CD4-positive, alpha-beta T cell treated with Interleukin-10 for 1 hour (primary cell): ENCODE measurements around the gene TAC3.
"Not testable (repeated sequence)": the region's sequence is repeated elsewhere in the genome, so short reads cannot be mapped to it uniquely, and the experiment has no call there.

ENCODE experiments used
- DNase-seq: peaks from one replicate; pipeline ENCODE4 v3.0.0-alpha.2; 2020

TAC3 gene

GRCh38 chr12:56980941-56981530 is 35.3 kb downstream of the TAC3 start:
- DNase-seq, result no peak

DNA sequence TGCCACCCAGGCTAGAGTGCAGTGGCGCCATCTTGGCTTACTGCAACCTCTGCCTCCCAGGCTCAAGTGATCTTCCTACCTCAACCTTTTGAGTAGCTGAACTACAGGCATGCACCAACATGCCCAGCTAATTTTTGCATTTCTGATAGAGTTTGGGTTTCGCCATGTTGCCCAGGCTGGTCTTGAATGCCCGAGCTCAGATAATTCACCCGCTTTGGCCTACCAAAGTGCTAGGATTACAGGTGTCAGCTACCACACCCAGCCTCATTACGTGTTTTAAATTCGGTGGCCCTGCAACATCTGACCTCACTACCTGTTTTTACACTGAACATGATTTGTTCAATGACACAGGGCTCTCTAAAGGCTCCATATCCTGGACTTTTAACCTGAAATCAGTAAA is 36.1 kb downstream of the TAC3 start:
- DNase-seq, result no peak

DNA sequence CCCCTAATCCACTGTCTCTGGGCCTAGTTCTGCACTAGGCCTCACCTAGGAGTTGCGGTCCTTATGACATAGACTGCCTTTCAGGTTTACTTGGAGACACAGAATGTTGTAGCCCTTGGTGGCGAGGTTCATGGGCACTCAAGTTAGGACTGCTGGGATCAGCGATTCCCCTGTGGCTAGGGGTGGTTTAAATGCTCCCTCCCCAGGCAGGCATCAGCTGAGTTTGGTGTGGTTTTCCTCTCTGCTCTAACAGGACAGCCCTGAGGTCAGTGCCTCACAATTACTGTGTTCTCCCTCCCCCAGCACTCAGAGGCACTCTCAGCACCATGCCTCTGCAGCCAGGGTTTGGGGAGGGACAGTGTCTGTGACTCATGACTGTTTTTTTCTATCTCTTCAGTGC is 36.7 kb downstream of the TAC3 start:
- DNase-seq, result no peak

DNA sequence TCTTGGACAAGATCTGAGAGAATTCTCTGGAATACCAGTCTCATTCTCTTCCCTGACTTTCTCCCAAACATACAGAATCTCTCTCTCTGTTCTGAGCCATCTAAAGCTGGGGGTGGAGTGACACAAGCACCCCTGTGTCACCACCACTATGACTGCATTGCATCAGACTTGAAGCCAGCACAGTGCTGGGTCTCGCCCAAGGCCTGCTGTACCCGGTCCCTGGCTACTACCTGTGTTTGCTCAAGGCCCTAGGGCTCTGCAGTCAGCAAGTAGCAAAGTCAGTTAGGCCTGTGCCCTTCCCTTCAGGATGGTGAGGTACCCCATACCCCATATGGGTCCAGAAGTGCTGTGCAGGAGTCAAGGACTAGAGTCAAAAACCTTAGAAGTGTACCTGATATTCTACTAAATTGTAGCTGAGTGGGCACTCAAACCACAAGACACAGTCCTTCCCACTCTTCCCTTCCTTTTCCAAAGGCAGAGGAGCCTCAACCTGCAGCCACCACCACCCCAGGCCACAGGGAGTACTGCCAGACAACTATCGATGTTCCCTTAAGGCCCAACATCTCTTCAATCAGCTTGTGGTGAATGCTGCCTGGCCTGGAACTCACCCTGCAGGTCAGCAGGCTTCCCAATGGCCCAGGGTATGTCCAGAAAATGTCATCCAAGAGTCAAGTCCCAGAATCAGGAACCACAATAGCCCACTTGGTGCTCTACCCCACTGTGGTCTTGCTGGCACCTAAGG is 37.8 kb downstream of the TAC3 start:
- no peak for DNase-seq

- DNase-seq, result not testable (repeated sequence)
Measured at GRCh38 chr12:56977361-56977760, 39.0 kb downstream of the TAC3 start.

- DNase-seq, result not testable (repeated sequence)
Measured at GRCh38 chr12:56974224-56974623, 42.1 kb downstream of the TAC3 start.

DNA sequence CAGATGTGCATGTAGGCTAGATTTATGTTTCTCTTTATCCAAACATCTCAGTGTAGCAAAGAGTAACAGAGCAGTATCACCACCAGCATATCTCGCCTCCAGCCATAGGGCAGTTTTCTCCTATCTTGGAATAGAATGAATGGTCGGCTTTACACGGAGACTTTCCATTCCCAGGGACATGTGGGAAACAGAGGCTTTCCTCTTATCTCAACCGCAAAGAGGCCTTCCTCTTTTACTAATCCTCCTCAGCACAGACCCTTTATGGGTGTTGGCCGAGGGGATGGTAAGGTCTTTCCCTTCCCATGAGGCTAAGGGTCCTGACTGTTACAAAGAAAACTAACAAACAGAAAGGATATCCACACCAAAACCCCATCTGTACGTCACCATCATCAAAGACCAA is 47.4 kb downstream of the TAC3 start:
- not testable (repeated sequence) for DNase-seq

DNA sequence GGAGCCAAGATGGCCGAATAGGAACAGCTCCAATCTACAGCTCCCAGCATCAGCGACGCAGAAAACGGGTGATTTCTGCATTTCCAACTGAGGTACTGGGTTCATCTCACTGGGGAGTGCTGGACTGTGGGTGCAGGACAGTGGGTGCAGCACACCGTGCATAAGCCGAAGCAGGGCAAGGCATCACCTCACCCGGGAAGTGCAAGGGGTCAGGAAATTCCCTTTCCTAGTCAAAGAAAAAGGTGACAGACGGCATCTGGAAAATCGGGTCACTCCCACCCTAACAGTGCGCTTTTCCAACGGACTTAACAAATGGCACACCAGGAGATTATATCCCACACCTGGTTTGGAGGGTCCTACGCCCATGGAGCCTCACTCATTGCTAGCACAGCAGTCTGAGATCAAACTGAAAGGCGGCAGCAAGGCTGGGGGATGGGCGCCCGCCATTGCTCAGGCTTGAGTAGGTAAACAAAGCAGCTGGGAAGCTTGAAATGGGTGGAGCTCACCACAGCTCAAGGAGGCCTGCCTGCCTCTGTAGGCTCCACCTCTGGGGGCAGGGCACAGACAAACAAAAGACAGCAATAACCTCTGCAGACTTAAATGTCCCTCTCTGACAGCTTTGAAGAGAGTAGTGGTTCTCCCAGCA is 50.2 kb downstream of the TAC3 start:
- DNase-seq, result not testable (repeated sequence)

- not testable (repeated sequence) for DNase-seq
Measured at GRCh38 chr12:56965124-56965523, 51.2 kb downstream of the TAC3 start.

GRCh38 chr12:56963557-56963956 is 52.8 kb downstream of the TAC3 start:
- DNase-seq, result not testable (repeated sequence)

- not testable (repeated sequence) for DNase-seq
Measured at GRCh38 chr12:56962247-56962646, 54.1 kb downstream of the TAC3 start.
